CD4-positive, alpha-beta T cell treated with Interleukin-21 for 1 hour (primary cell): Measurements from ENCODE around the gene PTX3.

Source experiments
- DNase-seq: peaks from one replicate; pipeline ENCODE4 v3.0.0-alpha.2; 2020

The PTX3 gene

DNA sequence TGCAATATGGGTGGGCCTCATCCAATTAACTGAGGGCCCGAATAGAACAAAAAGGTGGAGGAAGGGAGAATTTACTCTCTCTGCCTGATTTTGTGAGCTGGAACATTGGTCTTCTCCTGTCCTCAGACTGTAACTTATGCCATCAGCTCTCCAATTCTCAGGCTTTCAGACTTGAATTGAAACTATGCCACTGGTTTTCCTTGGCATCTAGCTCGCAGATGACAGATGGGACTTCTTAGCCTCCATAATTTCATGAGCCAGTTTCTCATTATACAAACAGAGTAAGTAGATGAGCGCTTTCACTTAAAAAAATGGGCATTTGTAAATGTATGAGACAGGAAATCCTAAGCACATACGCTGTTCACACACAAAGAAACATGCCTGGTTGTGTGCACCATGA is 8.7 kb upstream of the PTX3 start:
- DNase-seq = no peak

DNA sequence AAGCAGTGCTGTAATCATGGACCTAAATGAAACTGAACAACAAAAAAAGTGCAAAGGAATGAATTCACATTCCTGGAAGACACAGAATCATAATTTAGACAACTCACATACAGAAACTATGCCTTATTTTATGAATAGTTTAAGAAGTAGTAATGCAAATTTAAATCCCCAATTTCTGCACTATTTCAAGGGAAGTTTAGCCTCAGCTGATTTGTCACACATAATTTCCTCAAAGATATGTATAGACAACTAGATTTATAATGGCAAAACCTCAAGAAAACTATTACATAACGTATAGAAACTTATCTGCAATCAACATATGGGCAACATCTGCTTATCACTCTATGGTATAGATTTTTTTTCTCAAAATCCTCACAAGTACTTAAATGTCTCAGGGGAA is 7.8 kb upstream of the PTX3 start:
- DNase-seq = no peak

- no peak for DNase-seq
Measured at GRCh38 chr3:157429708-157430107, 6.9 kb upstream of the PTX3 start.

DNA sequence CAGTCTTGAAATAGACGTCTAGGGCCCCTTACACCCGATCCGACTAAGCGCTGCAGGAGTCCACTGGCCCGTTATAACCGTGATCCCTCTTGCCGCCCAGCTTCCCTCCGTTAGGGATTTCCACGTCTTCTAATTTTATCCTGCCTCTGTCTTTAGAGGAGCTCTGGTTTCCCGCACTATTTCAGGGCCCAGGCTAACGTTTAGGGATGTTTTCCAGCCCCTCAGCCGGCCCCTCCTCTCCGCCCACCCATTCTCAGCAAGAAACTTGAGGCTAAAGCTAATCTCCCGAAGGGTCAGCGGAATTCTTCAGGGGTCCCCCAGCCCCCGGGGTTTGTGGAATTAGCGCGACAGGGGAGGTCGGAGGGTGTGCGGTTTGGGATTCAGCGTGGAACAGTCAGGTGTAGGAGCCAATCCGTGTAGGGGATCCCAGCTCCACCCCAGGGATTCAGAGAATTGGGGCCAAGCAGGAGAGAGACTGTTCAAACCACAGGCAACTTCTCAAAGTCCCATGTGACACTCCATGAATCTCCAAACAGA is 1.6 kb downstream of the PTX3 start:
- DNase-seq = no peak

- no peak for DNase-seq
Measured at GRCh38 chr3:157441102-157441624, 4.5 kb downstream of the PTX3 start.

GRCh38 chr3:157442729-157443128 is 6.1 kb downstream of the PTX3 start:
- DNase-seq = no peak

- DNase-seq = no peak
Measured at GRCh38 chr3:157443905-157444796, 7.5 kb downstream of the PTX3 start.

DNA sequence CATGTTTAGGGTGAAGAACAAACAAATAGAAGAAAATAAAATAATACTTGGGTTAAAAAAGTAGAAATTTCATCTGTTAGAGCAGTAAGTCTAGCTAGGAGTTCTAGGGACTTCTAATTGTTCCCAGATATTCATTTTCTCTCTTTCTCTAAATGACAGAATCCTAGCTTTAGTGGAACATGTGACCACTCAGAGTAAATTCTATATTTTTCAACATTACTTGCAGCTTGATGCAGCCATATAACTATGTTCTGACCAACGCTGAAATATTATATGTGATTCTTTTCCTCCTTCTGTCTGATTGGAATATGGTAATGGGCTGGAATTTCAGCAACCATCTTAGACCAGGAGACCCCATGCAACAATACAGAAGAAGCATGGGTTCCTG is 8.1 kb downstream of the PTX3 start:
- no peak for DNase-seq

- DNase-seq = no peak
Measured at GRCh38 chr3:157445857-157446256, 9.2 kb downstream of the PTX3 start.

DNA sequence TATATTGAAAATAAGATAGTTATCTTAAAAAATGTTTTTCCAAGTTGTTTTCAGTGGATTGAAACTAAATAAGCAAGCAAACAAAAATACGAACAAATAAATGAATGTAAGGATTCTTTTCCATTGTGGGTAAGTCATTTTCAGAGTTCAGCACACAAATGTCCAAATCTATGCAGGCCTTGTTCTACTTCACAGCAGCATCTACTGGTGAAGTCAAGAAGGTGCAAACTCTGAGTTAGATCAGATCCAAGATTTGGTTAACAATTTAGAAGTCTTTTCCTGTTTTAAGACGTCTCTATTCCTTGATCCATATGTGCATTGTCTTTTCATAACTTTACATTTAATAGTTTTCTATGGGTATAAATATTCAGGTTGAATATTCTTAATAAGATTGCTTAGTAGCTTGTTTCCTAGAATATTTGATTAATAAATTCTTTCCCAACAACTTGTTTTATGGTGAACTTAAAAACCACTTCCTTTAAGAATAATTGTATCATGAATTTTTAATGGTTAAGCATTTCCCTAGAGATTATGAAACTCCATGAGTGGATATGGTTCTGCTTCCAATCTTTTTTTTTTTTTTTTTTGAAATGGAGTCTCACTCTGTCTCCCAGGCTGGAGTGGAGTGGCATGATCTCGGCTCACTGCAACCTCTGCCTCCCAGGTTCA is 10.5 kb downstream of the PTX3 start:
- DNase-seq = no peak

DNA sequence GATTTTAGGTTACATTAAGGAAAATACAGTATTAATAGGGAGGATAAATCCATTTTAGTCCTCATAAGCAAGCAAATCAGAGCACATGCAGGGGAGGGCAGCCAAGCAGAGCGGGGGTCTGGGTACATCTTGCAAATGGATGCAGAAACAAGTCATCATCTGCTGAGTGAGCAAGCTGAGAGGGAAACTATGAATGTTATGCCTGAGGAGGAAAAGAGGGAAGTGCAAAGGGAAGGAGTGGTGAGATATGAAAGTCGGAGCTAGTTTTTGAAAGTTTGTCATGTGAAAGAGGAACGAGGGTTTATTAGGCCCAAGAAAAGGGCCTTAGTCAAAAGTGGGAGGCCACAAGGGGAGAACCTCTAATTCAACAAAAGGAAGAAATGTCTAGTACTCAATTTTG is 15.4 kb downstream of the PTX3 start:
- DNase-seq = no peak

- no peak for DNase-seq
Measured at GRCh38 chr3:157453824-157454223, 17.2 kb downstream of the PTX3 start.

GRCh38 chr3:157459706-157460105 is 23.1 kb downstream of the PTX3 start:
- DNase-seq = no peak

GRCh38 chr3:157460253-157460652 is 23.6 kb downstream of the PTX3 start:
- DNase-seq = no peak

GRCh38 chr3:157463816-157464215 is 27.2 kb downstream of the PTX3 start:
- DNase-seq = no peak

- no peak for DNase-seq
Measured at GRCh38 chr3:157464321-157464720, 27.7 kb downstream of the PTX3 start.

DNA sequence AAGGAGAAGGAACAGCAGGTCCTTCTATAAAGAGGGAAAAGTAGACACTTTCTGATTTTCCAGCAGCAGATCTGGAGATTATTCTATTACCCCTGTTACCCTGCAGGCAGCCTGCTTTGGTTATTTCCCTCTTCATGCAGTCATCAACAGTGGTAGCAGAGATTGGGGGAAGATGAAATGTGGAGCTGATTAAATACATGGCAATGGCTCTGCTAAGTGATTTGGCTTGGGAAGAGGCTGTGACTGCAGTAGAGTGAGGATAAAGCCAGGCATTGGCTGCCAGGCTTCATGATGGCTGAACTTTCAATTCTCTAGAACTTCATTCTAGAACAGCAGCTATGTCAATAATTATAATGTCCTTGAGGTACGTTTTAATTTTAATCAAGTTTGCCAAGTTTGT is 29.1 kb downstream of the PTX3 start:
- no peak for DNase-seq

DNA sequence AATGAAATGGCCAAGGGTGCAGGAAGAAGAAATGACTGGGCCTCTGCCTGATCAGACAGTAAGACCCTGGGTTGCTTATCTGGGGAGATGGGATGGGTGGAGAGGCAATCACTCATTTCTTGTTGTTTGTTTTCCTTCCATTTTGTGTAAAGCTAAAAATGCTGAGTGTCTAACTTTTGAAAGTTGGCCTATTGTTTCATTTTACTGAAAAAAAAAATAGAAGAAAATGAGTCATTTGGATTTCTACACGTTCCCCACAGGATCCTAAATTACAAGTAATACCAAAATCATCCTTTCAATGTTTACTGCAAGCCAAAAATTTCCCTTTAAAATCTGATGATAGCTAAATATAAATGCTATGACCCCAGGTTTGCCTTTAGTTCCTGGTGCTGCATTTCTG is 30.6 kb downstream of the PTX3 start:
- DNase-seq = no peak

DNA sequence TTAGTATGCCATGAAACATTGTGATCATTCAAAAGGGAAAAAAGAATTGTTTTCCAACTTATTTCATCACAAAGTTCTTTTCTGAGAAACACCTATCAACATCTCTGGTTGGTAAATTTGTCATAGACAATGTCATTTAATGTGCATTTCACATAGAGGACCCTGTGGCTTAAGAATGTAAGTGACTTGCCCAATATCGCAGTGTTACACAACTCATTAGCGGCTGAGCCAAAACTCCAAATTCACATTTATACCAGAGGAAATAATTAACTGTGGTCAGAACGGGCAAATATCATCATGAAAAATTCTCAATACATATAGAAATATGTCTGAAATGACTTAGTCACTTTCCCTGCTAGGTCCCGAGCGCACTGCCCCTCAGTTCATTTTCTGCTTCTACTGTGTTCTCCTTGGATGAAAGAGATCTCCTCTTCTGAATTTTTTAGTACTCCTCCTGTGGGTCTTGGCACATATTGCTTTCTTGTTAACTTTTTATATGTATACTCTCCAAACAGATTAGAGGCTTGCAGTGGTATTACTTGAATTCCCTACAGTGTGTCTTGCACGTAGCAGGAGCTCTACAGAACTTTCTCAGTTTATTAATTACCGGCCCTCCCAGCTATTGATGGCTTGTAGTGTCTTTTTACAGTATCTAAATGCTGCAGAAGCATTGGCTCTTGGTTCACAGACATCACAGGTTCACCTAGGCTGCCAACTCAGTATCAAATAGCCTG is 33.1 kb downstream of the PTX3 start:
- no peak for DNase-seq

- DNase-seq = no peak
Measured at GRCh38 chr3:157471064-157471463, 34.4 kb downstream of the PTX3 start.

DNA sequence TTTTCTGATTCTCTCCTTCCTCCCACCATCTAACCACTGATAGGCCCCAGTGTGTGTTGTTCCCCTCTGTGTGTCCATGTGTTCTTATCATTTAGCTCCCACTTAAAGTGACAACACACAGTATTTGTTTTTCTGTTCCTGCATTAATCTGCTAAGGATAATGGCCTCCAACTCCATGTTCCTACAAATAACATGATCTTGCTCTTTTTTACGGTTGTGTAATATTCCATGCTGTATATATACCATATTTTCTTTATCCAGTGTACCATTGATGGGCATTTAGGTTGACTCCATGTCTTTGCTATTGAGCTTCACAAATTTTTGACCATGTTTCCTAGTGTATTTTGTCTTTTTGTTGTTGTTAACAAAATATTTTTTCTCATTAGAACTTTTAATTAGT is 36.0 kb downstream of the PTX3 start:
- DNase-seq = no peak

- no peak for DNase-seq
Measured at GRCh38 chr3:157475921-157476414, 39.3 kb downstream of the PTX3 start.

GRCh38 chr3:157477441-157477840 is 40.8 kb downstream of the PTX3 start:
- DNase-seq = no peak
